Renal pelvis (tissue), 4 donors: ENCODE measurements around the gene YEATS2. TPM values are rescaled to one million over a fixed set of nuclear protein-coding genes. Genes with fewer than 3 reads are reported as not detected.

Experiments used
- DNase-seq: peaks from one replicate; pipeline ENCODE4 v3.0.0-alpha.2; 2013
- polyA plus RNA-seq, 3 donors: library from polyadenylated mRNA; unstranded; fragments of 120-200 nt; gene quantifications; one replicate each; pipeline ENCODE4 v1.2.1, GENCODE V29; 2013; ENCODE audit not compliant: insufficient read length in 3 of 3

The YEATS2 gene
- polyA plus RNA-seq, 3 donors = 31.1 to 46.2 (median 41.4) TPM

GRCh38 chr3:183809270-183809669, 111.7 kb downstream of the YEATS2 start:
- no peak for DNase-seq

- DNase-seq = no peak
Observed at GRCh38 chr3:183810643-183811594, 113.3 kb downstream of the YEATS2 start.

GRCh38 chr3:183811638-183812037, 114.0 kb downstream of the YEATS2 start:
- DNase-seq = no peak

- DNase-seq = no peak
Observed at GRCh38 chr3:183812761-183813445, 115.3 kb downstream of the YEATS2 start.

- no peak for DNase-seq
Observed at GRCh38 chr3:183814240-183814639, 116.6 kb downstream of the YEATS2 start.

GRCh38 chr3:183815563-183815940, 118.0 kb downstream of the YEATS2 start:
- DNase-seq = no peak

GRCh38 chr3:183815951-183816475, 118.4 kb downstream of the YEATS2 start:
- DNase-seq = no peak

- DNase-seq = no peak
Observed at GRCh38 chr3:183816681-183817510, 119.3 kb downstream of the YEATS2 start.

GRCh38 chr3:183817639-183818038, 120.0 kb downstream of the YEATS2 start:
- DNase-seq = no peak

- DNase-seq = no peak
Observed at GRCh38 chr3:183818041-183818620, 120.5 kb downstream of the YEATS2 start.

GRCh38 chr3:183818706-183819624, 121.4 kb downstream of the YEATS2 start:
- DNase-seq = no peak

GRCh38 chr3:183819831-183820230, 122.2 kb downstream of the YEATS2 start:
- DNase-seq = no peak

GRCh38 chr3:183822631-183823030, 125.0 kb downstream of the YEATS2 start:
- no peak for DNase-seq

GRCh38 chr3:183823963-183824362, 126.4 kb downstream of the YEATS2 start:
- DNase-seq = no peak

- DNase-seq = no peak
Observed at GRCh38 chr3:183824761-183825455, 127.3 kb downstream of the YEATS2 start.

GRCh38 chr3:183825456-183826161, 128.0 kb downstream of the YEATS2 start, which contains the start of gene MAP6D1:
MAP6D1 (minus strand) TSS chr3:183825577; CDS start chr3:183825547, 30 bp downstream.
- peak; percentile 60 for DNase-seq

GRCh38 chr3:183826448-183827250, 129.1 kb downstream of the YEATS2 start:
- no peak for DNase-seq
